ENCODE measurements around the gene COL4A5.
"Not testable (repeated sequence)": the region's sequence is repeated elsewhere in the genome, so short reads cannot be mapped to it uniquely, and the experiment has no call there.

The COL4A5 gene

DNA sequence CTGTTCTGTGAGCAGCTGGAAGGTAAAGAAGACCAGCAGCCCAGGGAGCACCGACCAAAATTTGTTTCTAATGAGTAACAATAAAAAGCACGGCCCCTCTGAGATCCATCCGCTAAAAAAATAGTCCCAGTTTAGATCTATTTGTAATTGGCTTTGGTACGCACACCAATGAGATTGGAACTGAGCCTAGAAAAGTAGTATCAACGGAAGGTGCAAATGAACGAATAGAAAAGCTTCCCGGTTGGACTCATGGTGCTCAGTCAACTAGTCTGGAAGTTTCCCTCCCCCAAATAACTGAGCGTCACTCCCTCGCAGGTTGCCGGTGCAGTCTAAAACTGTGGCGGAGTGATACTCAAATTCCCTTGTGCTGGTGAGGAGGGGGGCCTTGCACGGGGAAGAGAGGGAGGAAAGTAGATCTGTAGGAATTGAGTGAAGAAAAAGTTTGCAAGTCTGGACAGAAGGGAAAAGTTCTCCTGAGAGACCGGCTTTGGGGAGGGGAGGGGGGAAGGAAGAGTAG, at the start of gene COL4A5:
TSS of gene COL4A5 (plus strand) at position 413 of the 517 bp plus-strand sequence. CDS start 288 bp downstream, outside the sequence.
- DNase-seq, result no peak

DNA sequence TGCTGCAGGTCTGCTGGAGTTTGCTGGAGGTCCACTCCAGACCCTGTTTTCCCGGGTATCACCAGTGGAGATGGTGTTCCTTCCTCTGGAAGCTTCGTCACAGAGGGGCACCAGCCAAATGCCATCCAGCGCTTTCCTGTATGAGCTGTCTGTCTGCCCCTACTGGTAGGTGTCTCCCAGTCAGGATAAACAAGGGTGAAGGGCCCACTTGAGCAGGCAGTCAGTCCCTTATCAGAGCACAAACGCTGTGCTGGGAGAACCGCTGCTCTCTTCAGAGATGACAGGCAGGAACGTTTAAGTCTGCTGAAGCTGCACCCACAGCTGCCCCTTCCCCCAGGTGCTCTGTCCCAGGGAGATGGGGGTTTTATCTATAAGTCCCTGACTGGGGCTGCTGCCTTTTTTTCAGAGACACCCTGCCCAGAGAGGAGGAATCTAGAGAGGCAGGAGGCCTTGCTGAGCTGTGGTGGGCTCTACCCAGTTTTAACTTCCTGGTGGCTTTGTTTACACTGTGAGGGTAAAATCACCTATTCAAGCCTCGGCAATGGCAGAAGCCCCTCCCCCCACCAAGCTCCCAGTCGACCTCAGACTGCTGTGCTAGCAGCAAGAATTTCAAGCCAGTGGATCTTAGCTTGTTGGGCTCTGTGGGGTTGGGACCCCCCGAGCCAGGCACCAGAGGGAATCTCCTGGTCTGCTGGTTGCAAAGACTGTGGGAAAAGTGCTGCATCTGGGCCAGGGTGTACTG, 48.5 kb upstream of the COL4A5 start:
- DNase-seq, result not testable (repeated sequence)

DNA sequence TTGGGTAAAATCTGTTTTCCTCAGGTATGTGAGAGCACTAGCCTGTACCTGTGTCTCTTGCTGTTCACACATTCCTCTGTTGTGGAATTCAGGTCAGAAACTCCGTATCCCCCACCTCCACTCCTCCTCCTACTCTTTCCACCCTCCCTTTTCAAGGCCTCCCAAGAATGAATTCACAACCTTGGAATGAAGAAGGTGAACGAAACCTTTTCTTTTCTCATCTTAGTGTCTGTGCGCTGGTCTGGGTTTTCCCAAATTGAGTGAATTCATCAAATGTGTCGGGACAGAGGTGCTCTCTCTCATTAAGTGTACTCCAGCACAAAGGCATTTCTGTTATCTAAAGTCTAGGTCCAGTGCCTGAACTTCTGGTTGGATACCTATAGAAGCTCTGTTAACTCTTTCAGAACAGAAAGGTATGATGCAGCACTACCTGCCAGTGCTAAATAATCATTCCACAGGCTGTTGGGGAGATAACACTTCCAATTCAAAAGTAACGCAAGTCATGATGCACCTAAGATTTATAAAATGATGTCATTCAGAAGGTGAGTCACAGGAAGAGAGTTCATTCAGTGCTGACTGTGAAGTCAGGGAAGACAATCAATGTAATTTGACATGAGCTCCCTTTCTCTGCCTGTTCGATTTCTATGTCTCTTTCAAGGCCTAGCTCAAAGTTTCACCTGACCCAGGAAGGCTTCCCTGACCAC, 43.3 kb upstream of the COL4A5 start:
- peak; percentile 8 for DNase-seq

DNA sequence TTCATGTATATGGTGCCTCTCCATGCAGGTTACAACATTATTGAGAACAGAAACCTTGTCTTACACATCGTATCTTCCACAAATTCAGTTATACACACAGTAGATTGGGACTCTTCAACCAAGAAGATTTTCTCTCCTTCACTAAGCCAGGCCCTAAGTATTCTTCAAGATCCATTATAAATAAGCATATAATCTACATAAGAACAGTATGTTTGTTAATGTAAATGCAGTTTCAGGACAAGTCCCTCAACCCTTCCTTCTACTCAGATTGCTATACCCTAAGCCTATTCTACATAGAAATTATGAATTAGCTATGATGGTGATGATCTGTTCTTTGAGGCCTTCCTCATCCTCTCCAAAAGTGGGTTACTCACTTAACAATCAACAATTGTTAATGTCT, 42.7 kb upstream of the COL4A5 start:
- DNase-seq, result no peak

DNA sequence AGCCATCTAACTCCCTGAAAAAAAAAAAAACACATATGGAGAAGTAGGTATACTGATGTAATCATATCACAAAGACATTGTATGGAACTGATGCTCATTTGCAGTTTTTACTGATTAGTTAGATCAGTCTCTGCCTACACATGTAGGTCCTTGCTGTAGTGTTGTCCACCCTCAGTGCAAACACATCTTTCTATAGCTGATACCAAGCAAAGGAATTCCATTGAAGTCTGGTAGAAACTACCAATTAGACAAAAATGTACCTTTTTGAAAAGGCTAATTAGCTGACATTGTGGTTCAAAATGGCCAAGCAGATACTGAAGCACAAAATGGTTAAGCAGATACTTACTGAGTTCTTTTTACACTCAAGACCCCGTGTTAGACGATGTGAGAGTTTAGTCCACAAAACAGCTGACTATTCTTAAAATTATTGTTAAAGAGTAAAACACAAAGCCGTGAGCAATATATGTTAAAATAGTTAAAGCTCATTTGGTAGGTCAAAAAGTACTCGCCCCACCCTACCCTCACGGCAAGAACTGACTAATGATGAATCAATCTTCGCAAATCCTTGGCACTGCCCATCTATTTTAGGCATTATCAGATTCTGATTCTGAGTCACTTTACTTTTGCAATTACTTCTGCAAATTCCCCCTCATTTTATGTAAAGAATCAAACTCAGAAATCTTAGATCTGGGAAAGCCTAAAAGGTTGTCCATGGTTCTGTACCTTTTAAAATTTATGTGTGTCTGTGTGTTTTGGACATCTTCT, 41.8 kb upstream of the COL4A5 start:
- peak; percentile 53 for DNase-seq

DNA sequence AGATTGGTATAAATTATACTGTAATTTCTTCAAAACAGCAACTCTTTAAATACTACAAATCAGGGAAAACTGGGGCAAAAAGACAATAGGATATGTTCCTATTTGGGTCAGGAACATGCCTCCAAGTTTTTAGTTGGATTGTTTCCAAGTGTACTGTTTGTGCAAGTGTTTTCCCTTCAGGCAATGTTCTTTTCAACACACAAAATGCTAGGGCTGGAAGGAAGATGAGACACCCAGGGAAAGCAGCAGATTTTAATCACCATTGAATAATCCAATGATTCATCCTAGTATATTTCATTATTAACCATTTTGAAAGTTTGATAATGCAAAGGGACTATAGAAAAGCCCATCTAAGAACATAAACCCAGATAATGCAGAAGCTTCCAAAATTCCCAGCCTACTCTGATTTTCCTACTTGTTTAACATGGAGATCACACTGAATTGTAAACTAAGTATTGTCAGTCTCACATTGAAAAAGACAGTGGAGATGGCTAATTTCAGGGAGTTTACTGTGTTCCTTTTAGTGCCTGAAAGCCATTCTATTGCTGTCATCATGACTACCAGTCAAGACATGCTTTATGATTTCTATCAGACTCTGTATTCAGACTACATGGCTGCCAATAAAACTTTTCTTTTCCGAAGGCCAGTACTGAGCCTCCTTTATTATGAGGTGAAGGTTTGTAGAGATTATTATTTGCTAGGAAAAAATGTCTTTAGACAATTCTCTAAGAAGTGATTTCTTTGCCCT, 40.0 kb upstream of the COL4A5 start:
- DNase-seq, result no peak

DNA sequence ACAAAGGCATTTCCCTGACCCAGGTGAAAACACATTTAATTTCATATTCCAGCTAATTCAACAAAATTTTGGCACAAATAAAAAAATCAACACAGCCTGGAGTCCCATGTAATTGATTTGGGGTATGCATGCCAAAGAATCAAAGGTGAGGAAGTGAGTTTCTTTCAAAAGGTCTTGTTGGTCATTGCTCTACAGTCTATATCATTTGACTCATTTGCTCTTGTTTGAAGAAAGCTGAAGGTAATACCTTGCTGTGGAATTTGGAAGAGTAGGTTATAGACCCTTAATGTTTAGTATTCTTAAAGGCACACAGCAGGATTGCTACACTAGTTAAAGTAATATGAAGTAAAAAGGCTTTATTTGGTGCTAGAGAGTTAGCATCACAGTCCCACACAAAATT, 26.9 kb upstream of the COL4A5 start:
- DNase-seq, result no peak

DNA sequence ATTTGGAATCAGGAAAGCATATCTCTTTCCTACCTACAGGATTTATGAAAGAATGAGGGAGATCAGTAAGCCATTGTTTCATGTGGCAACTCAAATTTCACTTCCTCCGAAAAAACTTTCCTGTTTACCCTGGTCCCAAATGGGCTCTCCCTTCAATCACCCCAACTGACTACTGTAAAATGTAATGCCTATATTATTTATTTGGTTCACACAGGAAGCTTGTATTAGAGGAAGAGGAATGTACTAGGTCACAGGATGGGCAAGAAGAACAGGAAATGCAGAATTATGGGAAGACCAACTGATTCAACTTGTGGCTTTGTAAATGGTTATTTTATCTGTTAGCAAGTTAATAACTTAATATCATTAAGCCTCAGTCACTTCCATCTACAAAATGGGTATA, 24.5 kb upstream of the COL4A5 start:
- no peak for DNase-seq

DNA sequence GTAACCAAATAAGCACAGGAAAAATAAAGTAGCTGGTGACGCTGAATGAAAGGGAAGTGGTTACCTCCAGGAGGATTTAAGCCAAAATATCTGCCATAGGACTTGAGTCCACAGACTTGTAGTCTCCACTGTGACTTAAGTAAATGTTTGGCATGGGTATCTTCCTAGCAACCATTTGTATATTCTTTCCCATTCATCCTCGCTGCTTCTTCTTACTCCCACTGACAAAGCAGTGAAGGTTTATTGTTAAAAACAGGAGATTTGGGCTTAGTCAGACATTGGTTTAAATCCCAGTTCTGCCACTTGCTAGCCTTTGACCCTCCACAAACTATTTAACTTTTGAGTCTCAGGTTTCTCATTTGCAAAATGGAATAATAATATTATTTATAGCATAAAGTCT, 23.7 kb upstream of the COL4A5 start:
- DNase-seq, result no peak

DNA sequence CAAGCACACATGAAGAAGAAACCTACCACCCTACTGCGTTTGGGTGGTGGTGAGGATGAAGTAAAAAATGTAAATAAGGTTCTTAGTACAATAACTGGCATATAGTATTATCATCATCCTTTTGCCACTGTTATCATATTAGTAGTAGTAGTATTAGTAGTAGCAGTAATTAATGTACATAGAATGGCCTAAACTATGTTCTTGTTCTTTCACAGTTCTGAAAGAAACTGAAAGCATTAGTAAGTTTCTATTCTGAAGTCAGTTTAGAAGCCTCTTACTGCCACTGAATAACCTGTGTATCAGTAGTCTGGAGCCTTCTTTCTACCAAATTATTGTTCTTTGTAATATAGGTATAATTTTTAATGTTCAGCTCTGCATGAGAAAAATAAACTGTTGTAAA, 22.4 kb upstream of the COL4A5 start:
- no peak for DNase-seq

DNA sequence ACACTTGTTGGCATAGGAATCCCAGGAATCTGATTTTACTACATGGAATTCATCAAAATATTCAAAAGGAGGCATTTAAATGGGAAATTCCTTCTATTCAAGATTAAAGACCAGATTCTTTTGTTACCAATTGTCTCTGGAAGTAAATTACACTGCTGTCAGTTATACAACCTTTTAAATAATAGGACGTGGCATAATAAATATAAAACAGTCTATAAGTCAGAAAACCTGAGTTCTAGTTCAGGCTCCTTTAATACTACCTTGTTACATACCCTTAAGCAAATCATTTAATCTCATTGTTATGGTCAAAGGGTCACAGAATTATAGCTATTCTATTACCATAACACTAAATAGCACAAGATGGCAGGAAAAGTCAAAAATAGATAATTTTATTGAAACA, 20.2 kb upstream of the COL4A5 start:
- DNase-seq, result no peak

DNA sequence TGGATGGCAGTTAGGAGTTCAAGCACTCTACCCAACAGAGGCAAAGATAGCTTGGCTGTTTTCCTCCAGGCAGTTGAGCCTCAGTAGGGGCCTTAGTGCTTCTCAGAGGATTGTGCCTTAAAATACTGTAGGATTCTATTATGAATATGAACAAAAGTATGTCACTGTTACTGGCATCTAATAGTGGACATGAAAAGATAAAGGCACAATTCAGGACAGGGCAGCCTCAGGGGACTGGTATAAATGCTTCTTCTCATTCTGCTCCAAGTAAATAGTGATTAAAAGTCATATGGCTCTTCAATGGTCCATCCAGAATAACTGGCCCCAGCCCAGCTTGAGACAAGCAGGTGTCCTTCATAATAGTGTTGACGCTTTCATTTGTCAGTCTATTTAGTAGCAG, 19.2 kb upstream of the COL4A5 start:
- DNase-seq, result no peak

DNA sequence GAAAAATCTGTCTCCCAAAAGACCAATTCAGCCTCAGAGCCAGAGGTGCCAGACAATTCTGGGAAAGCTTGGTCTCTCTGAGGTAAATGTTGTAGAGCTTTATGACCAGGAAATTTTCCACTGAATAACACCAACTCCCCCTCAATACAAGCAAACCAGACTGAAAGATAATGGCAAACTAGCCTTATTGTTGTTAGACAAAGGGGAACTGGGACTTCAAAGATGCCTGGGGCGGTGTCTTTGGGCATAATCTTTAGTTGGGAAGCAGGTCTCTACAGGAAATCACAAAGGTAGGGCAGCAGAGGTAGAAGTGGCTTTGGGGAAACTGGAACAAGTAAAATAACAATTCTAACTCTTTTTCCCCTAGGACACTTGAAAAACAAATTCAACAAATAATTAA, 13.4 kb upstream of the COL4A5 start:
- no peak for DNase-seq

DNA sequence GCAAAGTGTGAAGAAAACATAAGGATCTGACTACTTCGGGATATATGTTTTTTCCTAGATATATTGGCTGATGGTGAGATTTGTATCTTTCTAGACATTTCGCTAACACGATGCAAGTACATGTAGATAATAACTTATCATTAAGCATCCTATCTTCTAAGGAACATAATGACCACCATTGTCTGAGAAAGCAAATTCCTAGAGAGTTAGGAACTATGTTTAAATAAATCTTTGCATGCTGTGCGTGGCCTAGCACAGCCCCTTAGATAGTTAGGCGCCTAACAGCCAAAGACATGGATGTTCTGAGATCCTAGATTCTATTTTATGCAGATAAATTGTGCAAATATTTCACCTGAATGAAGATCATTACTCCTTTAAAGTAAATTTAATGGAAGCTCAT, 4.4 kb upstream of the COL4A5 start:
- no peak for DNase-seq

DNA sequence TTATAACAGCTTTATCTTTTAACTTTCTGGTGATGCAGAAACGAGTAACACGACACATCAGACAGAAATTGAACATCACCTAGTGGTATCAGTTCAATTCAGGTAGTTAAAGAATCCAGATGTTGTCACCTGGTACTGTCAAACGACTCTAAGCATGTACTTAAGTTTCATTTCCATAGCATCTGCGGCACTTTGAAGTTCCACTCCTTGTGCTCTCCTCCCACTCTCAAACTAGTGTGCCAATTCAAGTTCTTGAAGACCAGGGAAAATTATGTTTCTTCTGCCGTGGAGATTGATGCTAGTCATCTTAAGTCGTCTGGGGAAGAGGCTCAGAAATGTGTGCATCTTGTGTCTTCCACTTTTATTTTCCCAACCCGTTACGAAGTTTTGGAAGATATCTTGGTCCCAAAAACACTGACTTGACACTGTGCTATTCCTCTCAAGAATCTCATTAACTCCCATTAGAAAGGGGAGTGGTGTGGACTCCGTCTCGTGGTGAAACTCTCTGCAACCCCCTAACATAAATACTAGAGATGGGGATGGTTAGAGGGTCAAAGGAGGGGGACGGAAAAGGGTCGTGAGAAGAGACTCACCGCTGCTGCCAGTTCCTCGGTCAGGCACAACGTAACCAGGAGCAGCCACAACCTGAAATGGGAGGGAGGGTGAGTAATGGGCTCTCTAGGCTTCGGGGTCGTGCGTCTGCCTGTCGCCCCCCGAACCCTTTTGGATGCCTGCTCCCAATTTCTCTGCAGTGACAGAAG, 2.1 kb upstream of the COL4A5 start:
- no peak for DNase-seq

DNA sequence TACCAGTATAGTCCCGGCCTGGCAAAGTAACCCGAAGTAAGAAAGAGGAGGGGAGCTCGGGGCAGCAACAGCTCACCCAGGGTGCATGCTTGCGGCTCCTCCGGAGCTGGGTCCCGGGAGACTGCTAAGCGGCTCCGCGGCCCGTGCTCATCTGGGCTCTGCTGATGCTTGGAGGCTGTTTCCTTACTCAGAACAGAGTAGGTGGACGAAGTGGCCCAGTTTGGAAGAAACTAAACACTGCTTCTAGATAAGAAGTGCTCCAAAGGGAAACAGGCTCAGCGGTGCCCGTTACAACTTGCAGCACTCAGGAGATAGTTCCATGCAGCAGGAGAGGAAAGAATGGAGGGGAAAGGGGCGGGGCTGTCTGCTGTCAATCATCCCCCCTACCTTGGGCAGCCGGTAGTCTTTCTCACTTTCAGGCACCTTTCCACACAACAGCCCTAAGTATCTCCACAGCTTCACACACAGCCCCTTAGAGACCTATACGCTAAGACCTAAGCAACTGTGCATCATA, 1.5 kb upstream of the COL4A5 start, which contains the start of gene COL4A6:
TSS of gene COL4A6 (minus strand) at position 313 of the 514 bp plus-strand sequence. CDS start at position 87, 226 bp downstream.
- no peak for DNase-seq

DNA sequence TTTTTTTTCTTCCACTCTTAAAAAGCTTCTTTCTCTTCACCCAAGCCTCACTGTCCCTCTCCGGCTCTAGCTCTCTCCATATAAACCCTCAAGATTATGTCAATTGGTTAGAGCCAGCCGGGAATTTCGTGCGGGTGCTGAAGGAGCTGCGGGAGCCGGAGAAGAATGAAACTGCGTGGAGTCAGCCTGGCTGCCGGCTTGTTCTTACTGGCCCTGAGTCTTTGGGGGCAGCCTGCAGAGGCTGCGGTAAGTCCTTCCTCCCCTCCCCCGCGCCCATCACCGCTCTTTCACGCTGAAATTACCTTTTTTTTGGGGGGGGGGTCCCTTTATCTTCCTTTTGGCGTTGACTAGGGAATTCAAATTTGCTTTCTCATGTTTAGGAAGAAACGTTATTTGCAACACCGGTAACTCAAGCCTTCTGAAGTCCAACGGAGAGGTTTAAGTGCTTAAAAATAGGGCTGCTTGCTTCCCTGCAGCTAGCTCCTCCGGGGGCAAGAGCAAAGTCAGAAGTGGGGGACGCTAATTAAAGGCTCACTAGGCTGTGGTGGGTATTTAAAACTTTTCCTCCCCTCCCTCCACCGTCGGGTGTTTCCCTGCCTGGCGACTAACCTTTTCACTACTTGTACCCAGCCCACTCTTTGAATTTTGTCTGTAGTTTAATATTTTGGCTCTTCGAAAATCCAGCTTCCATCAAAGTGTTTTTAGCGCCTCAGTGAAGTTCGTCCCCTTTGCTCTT, 491 bp downstream of the COL4A5 start:
- DNase-seq, result no peak

DNA sequence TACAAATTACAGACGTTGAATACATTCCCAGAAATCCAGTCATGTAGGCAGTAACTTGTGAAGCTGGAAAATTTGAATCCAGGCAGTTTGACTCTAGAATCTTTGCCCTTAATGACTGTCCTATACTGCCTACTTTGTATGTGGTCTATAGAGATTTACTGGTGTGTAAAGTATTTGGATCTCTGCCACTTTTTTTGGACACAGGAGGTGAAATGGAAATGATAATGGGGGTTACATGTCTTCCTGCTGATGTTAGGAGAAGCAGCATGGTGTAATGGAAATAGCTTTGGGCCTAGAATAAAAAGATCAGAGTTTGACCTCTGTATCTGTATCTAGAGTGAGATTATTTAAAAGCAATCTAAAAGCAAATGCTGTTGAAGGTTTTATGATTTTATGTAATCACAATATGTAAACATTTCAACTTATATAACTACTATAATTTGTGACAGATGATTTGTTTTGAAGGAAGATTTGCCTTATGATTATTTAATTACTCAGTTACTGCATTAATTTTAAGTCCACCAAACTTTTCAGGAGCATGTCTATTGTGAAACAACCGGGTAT, 3.3 kb downstream of the COL4A5 start:
- DNase-seq, result no peak

DNA sequence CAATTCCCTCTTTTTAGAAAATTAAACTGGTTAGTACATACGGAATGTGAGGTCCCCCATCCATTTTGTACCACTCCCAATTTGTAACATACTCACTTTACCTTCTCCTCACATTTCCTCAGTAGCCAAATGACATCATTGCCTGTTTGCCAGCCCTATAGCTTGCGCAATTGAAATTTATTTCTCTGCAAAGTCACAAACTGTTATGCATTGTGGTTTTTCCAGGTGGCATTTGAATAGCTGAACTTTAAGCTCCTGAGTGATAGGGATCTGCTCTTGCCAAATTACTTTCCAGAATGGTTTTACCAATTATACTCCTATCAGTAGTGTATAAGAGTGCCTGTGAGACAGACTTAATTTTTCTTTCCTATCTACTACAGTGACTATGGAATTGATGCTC, 7.7 kb downstream of the COL4A5 start:
- no peak for DNase-seq

DNA sequence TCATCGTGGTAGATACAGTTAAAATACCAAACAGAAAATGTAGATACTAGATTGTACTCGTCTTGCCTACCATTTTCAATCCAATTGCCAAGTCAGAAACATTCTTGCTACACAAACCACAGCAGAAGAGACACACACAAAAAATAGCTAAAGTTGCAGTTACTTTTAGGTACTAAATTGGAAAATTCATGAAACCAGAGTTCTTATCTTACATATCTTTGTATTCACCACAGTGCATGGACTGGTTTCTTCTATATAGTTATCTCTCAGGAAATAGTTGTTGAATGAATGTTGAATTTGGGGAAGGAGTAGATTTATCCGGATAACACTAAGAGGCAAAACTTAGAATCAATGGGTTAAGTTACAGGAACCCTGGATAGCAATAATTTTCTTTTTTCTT, 14.2 kb downstream of the COL4A5 start:
- DNase-seq, result no peak
